Measurements from ENCODE around the gene NT5DC1.

Gene NT5DC1

DNA sequence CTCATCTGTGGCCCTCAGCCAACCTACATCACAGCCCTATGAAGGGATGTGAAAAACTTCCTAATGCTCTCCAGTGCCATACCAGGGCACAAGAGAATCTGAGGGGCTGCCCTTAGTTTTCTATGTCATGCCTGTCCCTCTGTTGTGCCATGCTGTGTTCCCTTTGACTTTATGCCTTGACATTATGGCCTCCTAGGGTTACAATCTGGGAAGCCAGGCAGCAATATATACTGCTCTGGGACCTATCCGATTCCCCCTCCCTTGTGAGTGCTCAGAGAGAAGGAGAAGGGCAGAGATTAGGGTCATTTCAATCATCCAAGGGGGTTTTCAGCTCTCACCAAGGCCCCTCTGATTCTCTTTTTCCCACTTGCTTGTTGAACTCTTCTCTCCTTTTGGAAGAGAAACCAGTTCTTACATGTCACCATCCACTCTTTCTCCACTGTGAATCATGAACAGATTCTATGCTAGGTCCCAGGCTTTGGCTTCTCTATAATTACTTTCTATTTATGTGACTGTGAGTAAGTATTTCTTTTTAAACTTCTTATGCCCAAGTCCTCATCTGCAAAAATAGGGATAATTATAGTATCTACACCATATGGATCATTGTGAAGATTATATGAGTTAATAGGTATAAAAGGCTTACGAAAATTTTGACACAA is 25.8 kb upstream of the NT5DC1 start:
- no peak for DNase-seq (ENCODE audit: extremely low read depth, low read depth)
- TF ChIP-seq, protein P1, sequence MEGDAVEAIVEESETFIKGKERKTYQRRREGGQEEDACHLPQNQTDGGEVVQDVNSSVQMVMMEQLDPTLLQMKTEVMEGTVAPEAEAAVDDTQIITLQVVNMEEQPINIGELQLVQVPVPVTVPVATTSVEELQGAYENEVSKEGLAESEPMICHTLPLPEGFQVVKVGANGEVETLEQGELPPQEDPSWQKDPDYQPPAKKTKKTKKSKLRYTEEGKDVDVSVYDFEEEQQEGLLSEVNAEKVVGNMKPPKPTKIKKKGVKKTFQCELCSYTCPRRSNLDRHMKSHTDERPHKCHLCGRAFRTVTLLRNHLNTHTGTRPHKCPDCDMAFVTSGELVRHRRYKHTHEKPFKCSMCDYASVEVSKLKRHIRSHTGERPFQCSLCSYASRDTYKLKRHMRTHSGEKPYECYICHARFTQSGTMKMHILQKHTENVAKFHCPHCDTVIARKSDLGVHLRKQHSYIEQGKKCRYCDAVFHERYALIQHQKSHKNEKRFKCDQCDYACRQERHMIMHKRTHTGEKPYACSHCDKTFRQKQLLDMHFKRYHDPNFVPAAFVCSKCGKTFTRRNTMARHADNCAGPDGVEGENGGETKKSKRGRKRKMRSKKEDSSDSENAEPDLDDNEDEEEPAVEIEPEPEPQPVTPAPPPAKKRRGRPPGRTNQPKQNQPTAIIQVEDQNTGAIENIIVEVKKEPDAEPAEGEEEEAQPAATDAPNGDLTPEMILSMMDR (IDR thresholded peaks at IDR 0.05; ENCODE audit: low read depth, low read length): no peak

DNA sequence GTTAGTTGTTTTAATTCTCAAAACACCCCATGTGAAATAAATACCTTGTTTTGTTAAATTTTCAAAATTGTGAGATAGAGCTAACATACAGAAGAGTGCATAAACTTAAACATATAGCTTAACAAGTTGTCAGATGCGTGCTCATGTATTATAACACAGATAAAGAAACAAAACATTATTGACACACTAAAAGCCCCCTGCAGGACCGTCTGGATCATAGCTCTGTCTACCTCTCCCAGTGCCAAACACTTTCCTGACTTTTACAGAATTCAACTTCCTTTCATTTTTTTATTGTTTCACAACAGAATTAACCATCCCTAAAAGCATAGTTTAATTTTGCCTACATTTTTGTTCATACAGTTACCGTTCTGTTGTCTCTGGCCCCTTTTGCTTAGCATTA is 22.1 kb upstream of the NT5DC1 start:
- TF ChIP-seq, protein P1 (IDR thresholded peaks at IDR 0.05; ENCODE audit: low read depth, low read length): no peak
- no peak for DNase-seq (ENCODE audit: extremely low read depth, low read depth)

DNA sequence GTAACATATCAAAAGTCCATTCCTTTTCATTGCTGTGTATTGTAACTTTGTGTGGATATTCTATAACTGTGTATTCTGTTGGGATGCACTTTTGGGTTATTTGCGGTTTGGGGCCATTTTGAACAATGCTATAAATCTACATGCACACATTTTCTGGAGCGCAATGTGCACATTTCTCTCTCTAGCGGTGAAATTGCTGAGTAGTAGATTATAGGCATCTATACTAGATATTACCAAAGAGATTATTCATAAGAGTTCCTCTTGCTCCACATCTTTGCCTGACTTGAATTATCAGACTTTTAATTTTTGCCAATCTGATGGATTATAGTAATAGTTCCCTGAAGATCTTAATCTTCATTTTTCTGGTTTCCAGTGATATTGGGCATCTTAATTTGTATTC is 21.7 kb upstream of the NT5DC1 start:
- TF ChIP-seq, protein P1 (IDR thresholded peaks at IDR 0.05; ENCODE audit: low read depth, low read length): no peak
- no peak for DNase-seq (ENCODE audit: extremely low read depth, low read depth)

DNA sequence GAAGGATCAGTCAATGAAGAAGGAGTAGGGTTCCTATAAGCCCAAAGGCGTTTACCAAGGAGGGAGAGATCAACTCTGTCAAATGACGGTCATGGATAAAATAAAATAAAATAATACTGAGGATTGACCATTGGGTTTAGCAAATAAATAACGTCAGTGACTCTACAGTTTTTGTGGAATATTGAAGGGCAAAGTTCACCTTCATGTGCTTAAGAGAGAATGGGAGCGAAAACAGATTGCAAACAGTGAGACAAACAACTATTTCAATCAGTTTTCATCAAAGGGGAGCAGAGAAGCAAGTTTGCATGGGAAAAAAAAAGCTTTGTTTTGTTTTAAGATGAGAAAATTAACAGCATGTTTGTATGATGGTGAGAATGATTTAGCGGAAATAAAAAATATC is 17.6 kb upstream of the NT5DC1 start:
- TF ChIP-seq, protein P1 (IDR thresholded peaks at IDR 0.05; ENCODE audit: low read depth, low read length): no peak
- no peak for DNase-seq (ENCODE audit: extremely low read depth, low read depth)

DNA sequence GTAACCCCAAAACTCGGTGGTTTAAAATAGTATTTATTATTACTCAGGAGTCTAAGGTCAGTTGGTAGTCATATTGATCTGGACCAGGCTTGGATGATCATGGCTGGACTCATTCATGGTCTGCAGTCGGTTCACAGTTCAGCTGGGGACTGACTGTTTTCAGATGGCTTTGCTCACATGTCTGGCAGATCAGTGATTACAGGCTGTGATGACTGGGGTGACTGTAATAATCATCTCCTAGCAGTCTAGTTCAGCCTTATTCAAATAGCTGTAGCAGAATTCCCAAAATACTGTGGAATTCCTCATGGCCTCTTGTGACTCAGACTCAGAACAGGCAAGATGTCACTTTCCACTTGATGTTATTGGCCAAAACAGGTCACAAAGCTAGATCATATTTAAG is 16.4 kb upstream of the NT5DC1 start:
- TF ChIP-seq, protein P1 (IDR thresholded peaks at IDR 0.05; ENCODE audit: low read depth, low read length): no peak
- DNase-seq (ENCODE audit: extremely low read depth, low read depth): no peak

DNA sequence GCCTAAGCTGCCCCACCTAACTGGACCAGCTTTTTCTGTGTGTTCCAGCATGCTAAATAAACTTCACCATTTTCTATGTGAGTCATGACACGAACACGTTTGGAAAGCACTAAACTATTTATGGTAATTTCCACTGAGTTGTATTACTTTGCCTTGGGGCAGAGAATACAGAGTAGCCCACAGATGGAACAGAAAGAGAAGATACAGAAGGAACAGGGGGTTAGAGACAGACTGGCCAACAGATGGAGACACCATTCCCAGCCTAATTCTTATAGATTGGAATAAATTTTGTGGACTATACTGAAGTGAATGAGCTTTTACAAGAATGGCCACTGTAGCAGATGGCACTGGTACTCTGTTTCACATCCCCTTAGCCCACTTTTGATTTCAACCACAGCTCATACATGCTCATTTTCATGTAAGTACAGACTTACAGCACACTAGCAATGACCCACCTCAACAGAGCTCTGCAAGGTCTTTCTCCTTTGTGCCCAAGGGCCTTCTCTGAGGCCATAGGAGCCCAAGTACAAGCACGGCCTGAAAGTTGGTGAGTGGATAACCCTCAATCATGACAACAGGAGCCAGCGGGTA is 13.1 kb upstream of the NT5DC1 start:
- peak; percentile 18 for DNase-seq (ENCODE audit: extremely low read depth, low read depth)
- TF ChIP-seq, protein P1 (IDR thresholded peaks at IDR 0.05; ENCODE audit: low read depth, low read length): peak; percentile 13

DNA sequence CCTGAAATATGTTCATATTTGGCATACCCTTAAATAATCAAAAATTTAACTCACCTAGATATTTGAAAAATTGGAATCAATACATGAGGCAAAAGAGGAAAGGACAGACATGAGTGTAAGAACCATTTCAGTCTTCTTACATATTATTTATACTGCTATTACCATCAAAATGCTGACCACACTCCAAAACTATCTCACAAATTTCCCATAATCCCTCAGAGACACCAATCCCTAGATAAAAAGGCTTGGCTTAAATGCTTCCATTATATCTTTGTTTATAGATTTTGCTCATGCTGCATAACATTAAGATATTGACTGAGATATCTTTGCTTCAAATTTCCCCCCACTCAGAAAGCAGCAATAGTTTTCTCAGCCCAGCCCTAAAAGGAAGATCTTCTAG is 11.7 kb upstream of the NT5DC1 start:
- TF ChIP-seq, protein P1 (IDR thresholded peaks at IDR 0.05; ENCODE audit: low read depth, low read length): no peak
- no peak for DNase-seq (ENCODE audit: extremely low read depth, low read depth)

All from AG09319 (cell line).